HG03432 (cell line): ENCODE results near the gene SPATA6.
"Not testable (repeated sequence)": the region's sequence is repeated elsewhere in the genome, so short reads cannot be mapped to it uniquely, and the experiment has no call there.

Experiments
- ATAC-seq: cut with Tn5 transposase; IDR thresholded peaks from one replicate; pipeline ENCODE4 v1.9.1; 2021; ENCODE audit warnings: mild to moderate bottlenecking, moderate library complexity; ENCODE audit not compliant: unreplicated experiment

SPATA6 gene

GRCh38 chr1:48362901-48363300 lies 109.1 kb downstream of the SPATA6 start:
- no peak for ATAC-seq

GRCh38 chr1:48356901-48357300 lies 115.1 kb downstream of the SPATA6 start:
- ATAC-seq: no peak

- ATAC-seq: no peak
Observed at GRCh38 chr1:48344373-48344772, 127.6 kb downstream of the SPATA6 start.

DNA sequence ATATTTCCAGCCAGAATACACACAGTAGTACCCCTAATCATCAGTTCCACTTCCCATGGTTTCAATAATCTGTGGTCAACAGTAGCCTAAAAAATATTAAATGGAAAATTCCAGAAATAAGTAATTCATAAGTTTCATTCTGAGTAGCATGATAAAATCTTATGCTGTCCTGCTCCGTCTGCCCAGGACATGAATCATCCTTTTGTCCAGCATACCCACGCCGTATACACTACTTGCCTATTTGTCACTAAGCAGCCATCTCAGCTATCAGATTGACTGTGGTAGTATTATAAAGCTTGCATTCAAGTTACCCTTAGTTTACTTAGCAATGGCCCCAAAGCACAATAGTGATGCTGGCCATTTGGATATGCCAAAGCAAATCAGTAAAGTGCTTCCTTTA lies 130.8 kb downstream of the SPATA6 start:
- ATAC-seq: no peak

DNA sequence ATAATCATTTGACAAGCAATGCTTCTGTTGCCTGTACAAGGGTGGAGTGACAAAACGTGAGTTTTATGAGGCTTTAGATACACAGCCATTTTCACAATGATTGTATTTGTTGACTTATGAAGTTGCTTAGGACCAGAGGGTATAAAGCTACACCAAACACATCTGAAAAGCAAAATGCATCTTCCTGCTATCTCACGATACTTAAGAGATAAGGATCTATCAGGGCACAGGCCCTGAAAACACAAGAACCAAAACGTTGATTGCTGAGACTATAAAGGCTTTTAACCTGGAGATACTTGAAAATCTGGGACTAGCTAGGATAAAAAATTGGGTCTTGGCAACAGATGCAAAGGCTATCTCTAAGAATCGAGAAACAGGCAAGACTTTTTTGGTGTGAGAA lies 133.7 kb downstream of the SPATA6 start:
- ATAC-seq: no peak

DNA sequence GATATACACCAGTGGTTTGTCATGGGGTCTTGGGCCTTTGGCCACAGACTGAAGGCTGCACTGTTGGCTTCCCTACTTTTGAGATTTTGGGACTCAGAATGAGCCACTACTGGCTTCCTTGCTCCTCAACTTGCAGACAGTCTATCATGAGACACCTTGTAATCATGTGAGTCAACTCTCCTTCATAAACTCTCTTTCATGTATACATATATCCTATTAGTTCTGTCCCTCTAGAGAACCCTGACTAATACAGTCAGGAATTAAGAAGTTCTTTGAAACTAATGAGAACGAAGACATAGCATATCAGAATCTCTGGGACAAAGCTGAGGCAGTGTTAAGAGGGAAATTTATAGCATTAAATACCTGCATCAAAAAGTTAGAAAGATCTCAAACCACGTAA lies 138.7 kb downstream of the SPATA6 start:
- ATAC-seq: no peak

GRCh38 chr1:48332115-48332514 lies 139.9 kb downstream of the SPATA6 start:
- no peak for ATAC-seq

- ATAC-seq: no peak
Observed at GRCh38 chr1:48329905-48330304, 142.1 kb downstream of the SPATA6 start.

- no peak for ATAC-seq
Observed at GRCh38 chr1:48329486-48329885, 142.5 kb downstream of the SPATA6 start.

DNA sequence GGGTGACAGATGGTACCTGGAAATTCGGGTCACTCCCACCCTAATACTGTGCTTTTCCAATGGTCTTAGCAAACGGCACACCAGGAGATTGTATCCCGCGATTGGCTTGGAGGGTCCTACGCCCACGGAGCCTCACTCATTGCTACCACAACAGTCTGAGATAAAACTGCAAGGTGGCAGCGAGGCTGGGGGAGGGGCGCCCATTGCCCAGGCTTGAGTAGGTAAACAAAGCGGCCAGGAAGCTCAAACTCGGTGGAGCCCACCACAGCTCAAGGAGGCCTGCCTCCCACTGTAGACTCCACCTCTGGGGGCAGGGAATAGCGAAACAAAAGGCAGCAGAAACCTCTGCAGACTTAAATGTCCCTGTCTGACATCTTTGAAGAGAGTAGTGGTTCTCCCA lies 160.2 kb downstream of the SPATA6 start:
- not testable (repeated sequence) for ATAC-seq

DNA sequence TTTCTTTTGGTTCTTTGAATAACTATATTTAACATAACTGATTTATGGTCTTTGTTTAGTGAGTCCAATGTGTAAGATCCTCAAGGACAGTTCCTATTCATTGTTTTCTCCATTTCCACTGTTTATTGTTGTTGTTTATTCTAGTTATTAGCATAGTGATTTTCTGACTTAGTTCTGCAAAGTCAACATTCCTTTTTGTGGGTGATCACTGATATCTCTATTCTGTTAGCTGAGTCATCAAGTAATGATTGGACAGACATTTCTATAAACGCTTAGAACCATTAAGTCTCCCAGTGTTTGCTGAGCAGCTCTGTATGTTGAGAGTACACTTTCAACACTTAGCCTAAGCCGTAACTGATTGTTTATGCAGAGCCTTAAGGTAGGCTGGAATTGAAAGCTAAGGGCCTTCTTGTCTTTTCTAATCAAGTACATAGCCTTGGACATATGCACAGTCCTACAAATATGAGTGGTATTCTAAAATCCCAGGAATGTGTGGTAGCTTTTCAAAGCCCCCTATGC lies 162.4 kb downstream of the SPATA6 start:
- no peak for ATAC-seq

GRCh38 chr1:48302652-48303051 lies 169.4 kb downstream of the SPATA6 start:
- ATAC-seq: no peak

DNA sequence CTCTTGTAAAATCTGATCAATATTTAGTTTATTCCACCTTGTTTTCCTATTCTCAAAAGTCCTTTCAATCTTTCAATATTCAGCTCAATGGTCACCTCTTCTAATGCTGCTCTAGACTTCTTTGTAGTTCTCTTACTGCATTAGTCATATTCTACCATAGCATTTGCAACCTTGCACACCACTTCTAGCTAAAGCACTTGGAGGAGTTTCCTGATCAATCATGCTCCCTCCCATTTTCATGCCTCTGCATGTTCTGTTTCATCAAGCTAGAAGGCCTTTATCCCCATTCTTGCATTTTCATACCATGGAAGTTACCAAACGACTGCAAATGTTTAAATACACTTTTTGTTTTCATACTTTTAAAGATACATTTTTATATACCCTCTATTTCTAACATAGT lies 177.3 kb downstream of the SPATA6 start:
- ATAC-seq: no peak

- not testable (repeated sequence) for ATAC-seq
Observed at GRCh38 chr1:48294094-48294493, 177.9 kb downstream of the SPATA6 start.

GRCh38 chr1:48292706-48293105 lies 179.3 kb downstream of the SPATA6 start:
- no peak for ATAC-seq

DNA sequence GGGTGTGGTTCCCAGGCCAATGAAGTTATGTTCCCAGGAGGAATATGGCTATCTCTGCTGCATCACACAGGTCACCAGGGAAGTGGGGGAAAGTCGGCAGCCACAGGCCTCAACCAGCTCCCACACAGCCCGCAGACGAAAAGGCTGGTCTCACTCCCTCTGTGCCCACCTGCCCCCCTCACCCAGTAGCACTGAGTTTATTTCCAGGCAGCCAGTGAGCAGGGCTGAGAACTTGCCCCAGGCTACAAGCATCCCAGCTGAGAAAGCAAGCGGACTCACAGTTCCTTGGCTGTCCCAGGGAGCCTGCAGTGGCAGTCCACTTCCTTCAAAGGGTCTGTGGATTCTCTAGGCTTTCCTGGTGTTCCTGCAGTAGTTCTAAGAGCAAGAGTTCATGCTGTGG lies 180.6 kb downstream of the SPATA6 start:
- no peak for ATAC-seq

DNA sequence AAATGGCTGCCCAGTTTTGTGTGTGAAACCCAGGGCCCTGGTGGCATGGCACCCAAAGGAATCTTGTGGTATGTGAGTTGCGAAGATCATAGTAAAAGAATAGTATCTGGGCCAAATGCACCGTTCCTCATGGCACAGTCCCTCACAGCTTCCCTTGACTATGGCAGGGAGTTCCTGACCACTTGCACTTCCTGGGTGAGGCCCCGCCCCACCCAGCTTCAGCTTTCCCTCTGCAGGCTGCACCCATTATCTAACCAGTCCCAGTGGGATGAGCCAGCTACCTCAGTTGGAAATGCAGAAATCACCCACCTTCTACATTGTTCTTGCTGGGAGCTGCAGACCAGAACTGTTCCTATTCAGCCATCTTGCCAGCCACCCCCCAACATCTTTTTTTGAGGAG lies 186.5 kb downstream of the SPATA6 start:
- no peak for ATAC-seq

DNA sequence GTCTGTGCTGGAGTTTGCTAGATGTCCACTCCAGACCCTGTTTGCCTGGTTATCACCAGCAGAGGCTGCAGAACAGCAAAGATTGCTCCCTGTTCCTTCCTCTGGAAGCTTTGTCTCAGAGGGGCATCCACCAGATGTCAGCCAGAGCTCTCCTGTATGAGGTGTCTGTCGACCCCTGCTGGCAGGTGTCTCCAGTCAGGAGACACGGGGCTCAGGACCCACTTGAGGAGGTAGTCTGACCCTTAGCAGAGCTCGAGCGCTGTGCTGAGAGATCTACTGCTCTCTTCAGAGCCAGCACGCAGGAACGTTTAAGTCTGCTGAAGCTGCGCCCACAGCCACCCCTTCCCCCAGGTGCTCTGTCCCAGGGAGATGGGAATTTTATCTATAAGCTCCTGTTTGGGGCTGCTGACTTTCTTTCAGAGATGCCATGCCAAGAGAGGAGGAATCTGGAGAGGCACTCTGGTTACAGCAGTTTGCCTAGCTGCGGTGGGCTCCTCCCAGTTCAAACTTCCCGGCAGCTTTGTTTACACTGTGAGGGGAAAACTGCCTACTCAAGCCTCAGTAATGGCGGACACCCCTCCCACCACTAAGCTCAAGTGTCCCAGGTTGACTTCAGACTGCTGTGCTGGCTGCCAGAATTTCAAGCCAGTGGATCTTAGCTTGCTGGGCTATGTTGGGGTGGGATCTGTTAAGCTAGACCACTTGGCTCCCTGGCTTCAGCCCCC lies 187.1 kb downstream of the SPATA6 start:
- not testable (repeated sequence) for ATAC-seq

DNA sequence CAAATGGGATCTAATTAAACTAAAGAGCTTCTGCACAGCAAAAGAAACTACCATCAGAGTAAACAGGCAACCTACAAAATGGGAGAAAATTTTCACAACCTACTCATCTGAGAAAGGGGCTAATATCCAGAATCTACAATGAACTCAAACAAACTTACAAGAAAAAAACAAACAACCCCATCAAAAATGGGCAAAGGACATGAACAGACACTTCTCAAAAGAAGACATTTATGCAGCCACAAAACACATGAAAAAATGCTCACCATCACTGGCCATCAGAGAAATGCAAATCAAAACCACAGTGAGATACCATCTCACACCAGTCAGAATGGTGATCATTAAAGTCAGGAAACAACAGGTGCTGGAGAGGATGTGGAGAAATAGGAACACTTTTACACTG lies 189.7 kb downstream of the SPATA6 start:
- ATAC-seq: not testable (repeated sequence)

DNA sequence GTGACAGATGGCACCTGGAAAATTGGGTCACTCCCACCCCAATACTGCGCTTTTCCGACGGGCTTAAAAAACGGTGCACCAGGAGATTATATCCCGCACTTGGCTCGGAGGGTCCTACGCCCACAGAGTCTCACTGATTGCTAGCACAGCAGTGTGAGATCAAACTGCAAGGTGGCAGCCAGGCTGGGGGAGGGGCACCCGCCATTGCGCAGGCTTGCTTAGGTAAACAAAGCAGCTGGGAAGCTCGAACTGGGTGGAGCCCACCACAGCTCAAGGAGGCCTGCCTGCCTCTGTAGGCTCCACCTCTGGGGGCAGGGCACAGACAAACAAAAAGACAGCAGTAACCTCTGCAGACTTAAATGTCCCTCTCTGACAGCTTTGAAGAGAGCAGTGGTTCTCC lies 194.6 kb downstream of the SPATA6 start:
- not testable (repeated sequence) for ATAC-seq

- ATAC-seq: no peak
Observed at GRCh38 chr1:48266576-48266975, 205.4 kb downstream of the SPATA6 start.

DNA sequence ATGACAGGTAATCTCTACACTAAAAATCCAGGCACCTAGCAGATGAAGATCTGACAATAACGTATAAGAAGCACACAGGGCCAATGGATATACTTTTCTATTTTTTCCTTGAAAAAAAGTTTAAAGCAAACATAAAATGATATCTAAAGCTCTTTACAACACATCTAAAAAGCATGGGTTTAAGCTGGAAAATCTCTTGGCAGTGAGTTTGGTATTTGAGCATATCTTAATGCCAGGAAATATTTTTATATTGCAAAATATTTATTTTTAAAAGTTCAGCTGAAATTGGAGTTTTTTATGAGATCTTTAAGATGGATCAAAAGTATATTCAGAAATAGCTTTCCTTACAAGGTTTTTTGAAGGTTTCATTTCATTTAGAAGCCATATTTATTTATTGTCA lies 209.0 kb downstream of the SPATA6 start:
- no peak for ATAC-seq

GRCh38 chr1:48261881-48262400 lies 210.1 kb downstream of the SPATA6 start:
- ATAC-seq: no peak
